Omental fat pad (tissue), 4 donors: ENCODE results near the gene KIAA2012. TPM values are rescaled to one million over a fixed set of nuclear protein-coding genes. Genes with fewer than 3 reads are reported as not detected.

Source experiments
- ATAC-seq: fragments of 150-250 bp; one replicate; pipeline ENCODE4 v1.9.1; 2016; ENCODE audit warnings: mild to moderate bottlenecking, moderate library complexity; ENCODE audit not compliant: low FRiP score
- DNase-seq: peaks from one replicate; pipeline ENCODE4 v3.0.0-alpha.2; 2019; ENCODE audit warnings: low spot score
- total RNA-seq, 4 donors: library from RNA; depleted of rRNA; stranded (reverse); fragments of >200 nt; gene quantifications; one replicate each; pipeline ENCODE4 v1.1.0, GENCODE V29; 2016
- TF ChIP-seq, protein P1 (sequence below), 3 donors: fragments of 450-650 bp; IDR thresholded peaks; one replicate each; pipeline ENCODE4 v1.5.1; 2016 to 2017; ENCODE audit warnings: antibody characterized with exemption in 3 of 3, mild to moderate bottlenecking in 3 of 3, moderate library complexity in 2 of 3

The KIAA2012 gene
- total RNA-seq, 4 donors from 2014 or later: 0.06 to 0.09 TPM; not detected in 2

DNA sequence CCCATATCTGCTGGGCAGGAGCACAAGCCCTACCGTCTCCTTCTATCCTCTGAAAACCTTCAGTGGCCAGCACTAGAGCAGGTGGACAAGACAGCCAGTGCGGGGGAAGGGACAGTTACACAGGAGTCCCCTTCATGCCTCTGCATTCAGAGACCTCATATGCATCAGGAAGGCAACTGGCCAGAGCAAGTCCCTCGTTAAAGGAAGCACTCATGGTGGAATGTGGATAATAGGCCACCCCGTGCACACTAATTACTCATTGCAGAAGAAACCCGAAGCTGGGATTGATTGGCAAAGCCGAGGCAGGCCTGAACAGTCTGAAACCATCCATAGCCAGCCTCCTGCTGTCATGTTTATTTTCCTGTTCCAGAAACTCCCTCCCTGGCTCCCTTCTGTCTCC, 11.2 kb downstream of the KIAA2012 start:
- TF ChIP-seq, protein P1, sequence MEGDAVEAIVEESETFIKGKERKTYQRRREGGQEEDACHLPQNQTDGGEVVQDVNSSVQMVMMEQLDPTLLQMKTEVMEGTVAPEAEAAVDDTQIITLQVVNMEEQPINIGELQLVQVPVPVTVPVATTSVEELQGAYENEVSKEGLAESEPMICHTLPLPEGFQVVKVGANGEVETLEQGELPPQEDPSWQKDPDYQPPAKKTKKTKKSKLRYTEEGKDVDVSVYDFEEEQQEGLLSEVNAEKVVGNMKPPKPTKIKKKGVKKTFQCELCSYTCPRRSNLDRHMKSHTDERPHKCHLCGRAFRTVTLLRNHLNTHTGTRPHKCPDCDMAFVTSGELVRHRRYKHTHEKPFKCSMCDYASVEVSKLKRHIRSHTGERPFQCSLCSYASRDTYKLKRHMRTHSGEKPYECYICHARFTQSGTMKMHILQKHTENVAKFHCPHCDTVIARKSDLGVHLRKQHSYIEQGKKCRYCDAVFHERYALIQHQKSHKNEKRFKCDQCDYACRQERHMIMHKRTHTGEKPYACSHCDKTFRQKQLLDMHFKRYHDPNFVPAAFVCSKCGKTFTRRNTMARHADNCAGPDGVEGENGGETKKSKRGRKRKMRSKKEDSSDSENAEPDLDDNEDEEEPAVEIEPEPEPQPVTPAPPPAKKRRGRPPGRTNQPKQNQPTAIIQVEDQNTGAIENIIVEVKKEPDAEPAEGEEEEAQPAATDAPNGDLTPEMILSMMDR (IDR thresholded peaks at IDR 0.05): no peak
- ATAC-seq (peak; percentile 19), DNase-seq (no peak)

DNA sequence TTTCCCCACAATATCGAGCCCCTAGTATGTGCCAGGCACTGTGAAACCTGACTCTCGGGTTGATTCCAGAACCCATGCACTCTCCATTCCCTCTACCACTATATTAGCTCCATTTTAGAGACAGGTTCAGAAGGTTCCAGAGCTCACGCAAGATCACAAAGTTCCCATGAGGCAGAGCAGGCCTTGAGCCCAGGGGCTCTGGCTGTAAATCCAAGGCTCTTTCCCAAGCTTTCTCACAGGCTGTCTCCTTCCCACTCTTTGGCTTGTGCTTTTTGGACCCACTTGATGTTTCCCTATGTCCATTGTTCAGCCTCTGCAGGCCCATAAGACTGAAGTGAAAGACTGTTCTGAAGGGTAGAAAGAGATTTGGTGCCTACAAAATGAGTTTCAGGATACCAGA, 15.7 kb downstream of the KIAA2012 start:
- no peak for ATAC-seq
- no peak for DNase-seq
- TF ChIP-seq, protein P1 (IDR thresholded peaks at IDR 0.05): no peak

DNA sequence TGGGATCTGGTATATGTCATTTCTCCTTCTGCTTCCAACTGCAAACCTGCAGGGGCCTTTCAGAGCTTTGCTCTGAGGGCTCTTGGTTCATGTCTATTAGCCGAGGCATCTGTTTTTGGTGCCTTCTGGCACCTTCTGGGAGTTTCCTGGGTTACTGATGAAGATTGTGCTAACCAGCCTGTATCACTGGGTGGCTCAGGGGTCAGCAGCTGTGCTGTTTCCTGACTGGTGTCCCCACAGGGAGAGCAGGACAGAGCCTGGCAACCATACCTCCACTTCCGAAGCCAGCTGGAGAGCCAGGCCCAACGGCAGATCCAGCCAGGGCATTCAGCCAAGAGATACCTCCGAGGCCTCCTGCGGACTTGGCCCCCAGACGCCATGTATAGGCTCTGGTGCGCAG, 17.5 kb downstream of the KIAA2012 start:
- TF ChIP-seq, protein P1 (IDR thresholded peaks at IDR 0.05): no peak
- DNase-seq: no peak

DNA sequence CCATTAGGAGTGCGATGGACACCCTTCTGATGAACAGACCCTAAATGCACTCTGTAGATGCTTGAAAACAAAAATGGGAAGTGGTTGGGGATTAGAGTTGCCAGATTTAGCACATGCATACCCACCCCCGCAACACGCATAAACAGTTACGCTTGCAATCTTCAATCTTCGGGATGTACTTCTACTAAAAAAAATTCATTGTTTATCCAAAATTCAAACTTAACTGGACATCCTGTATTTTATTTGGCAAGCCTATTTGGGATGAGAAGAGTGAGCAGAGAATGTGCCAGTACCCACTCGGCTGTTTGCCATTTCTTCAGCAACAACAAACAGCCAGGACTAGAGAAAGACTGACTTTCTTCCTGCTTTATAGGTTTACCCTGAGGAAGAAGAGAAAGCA, 18.4 kb downstream of the KIAA2012 start:
- peak; percentile 26 for ATAC-seq
- TF ChIP-seq, protein P1 (IDR thresholded peaks at IDR 0.05): no peak

More for the DNA sequence above, 17.5 kb downstream of the KIAA2012 start:
- ATAC-seq: no peak

DNA sequence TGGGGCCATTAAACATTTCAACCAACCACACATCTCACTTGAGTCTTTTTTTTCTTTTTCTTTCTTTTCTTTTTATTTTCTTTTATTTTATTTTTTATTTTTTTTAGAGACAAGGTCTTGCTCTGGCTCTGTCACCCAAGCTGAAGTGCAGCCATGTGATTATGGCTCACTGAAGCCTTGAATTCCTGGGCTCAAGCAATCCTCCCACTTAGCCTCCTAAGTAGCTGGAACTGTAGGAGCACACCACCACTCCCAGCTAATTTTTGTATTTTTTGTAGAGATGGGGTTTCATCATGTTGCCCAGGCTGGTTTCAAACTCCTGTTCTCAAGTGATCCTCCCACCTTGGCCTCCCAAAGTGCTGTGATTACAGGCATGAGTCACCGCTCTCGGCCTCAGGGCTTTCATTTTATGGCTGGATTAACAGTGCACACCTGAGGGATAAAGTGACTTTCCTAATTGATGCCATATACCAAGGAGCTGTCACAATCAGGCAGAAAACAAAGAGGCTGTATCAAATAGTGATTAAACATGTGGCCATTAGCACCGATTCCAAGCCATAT, 21.5 kb downstream of the KIAA2012 start:
- TF ChIP-seq, protein P1 (IDR thresholded peaks at IDR 0.05): no peak
- no peak for DNase-seq
- ATAC-seq: no peak

More for the DNA sequence above, 18.4 kb downstream of the KIAA2012 start:
- DNase-seq: no peak

DNA sequence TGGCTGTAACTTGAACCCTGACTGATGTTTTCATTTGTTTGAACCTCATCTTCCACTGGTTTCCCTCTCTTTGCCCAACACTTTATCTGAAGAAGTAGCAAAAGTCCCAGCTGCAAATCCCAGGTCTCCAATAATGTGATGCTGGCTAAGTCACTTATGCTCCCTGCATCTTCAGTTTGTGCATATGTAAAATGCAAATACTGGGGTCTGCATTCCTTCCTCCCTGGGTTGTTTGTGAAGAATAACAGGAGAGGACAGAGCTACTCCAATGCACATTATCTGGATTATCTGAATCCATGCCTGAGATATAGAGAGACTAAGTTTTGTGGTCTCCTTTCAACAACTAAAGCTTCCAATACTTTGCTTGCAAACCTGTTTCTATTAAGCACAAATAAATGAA, 22.2 kb downstream of the KIAA2012 start:
- TF ChIP-seq, protein P1 (IDR thresholded peaks at IDR 0.05): no peak
- DNase-seq (no peak), ATAC-seq (no peak)

DNA sequence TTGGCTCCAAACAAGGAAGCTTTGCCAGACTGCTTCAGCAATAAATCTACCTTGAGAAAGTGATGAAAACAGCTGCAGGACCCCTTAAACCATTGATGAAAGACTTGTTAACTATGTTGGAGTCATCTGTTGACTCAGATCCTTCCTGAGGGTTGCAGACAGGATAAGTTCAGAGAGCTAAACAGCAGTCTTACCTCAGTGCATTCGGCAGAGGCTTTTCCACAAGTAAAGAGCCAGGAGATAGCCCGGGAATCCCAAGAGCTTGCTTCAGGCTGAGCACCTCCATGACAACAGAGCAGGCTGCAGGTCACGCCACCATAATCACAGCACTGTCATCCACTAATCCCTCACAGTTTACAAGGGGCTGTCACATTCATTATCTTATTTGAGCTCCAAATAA, 23.7 kb downstream of the KIAA2012 start:
- peak; percentile 76 for ATAC-seq
- TF ChIP-seq, protein P1 (IDR thresholded peaks at IDR 0.05): no peak
- DNase-seq: no peak
